ENCODE measurements around the gene SERPINE3. TPM values are rescaled to one million over a fixed set of nuclear protein-coding genes. Genes with fewer than 3 reads are reported as not detected.

Gene SERPINE3
- total and polyA plus RNA-seq, 2 donors (not counting 1 experiment from before 2014, with no cell fraction given): not detected

DNA sequence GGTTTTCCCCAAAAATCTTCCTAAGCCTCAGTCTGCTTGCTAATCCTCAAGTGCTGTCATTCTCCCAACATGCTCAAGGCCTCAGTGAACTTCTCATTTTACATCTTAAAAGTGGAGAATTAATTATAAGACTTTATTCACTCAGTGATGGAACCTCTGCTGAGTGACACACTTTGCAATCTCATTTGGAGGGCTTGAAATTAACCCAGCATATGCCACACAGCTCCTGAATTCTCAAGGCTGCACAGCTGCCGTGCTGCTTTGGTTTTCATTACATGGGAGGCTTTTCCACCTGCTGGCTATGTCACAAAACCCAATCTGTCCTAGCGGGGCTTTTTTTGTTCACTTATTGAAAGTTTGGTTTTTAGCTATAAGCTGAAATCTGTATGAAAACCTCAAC is 28.3 kb upstream of the SERPINE3 start:
- H3K27me3 ChIP-seq (ENCODE audit: control insufficient read depth, insufficient read depth, low read length): peaks cover 2% of the 10 kb centered on the region
- no peak for TF ChIP-seq EZH2 (IDR thresholded peaks at IDR 0.05; ENCODE audit: low read length, missing control alignments)
- TF ChIP-seq, protein P1, sequence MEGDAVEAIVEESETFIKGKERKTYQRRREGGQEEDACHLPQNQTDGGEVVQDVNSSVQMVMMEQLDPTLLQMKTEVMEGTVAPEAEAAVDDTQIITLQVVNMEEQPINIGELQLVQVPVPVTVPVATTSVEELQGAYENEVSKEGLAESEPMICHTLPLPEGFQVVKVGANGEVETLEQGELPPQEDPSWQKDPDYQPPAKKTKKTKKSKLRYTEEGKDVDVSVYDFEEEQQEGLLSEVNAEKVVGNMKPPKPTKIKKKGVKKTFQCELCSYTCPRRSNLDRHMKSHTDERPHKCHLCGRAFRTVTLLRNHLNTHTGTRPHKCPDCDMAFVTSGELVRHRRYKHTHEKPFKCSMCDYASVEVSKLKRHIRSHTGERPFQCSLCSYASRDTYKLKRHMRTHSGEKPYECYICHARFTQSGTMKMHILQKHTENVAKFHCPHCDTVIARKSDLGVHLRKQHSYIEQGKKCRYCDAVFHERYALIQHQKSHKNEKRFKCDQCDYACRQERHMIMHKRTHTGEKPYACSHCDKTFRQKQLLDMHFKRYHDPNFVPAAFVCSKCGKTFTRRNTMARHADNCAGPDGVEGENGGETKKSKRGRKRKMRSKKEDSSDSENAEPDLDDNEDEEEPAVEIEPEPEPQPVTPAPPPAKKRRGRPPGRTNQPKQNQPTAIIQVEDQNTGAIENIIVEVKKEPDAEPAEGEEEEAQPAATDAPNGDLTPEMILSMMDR (conservative IDR thresholded peaks at IDR 0.05 in 1 of 2, IDR thresholded peaks at IDR 0.05 in 1 of 2; ENCODE audit: low read depth in 1 of 2, low read length in 2 of 2): no peak
- H3K9me3 ChIP-seq (ENCODE audit: control insufficient read depth, insufficient read depth, low read depth, low read length): no peaks in the 10 kb centered on the region
- DNase-seq (ENCODE audit: low read depth in 2 of 2): no peak
- H3K4me1 ChIP-seq (ENCODE audit: control insufficient read depth, extremely low read depth, insufficient read depth, low read length): no peaks in the 10 kb centered on the region
- no peak overlapping the region for H2AFZ ChIP-seq (ENCODE audit: low read length)
- H4K20me1 ChIP-seq (ENCODE audit: control insufficient read depth, extremely low read depth, insufficient read depth, low read length): no peaks in the 10 kb centered on the region
- H3K4me3 ChIP-seq (replicated peaks in 1 of 4; ENCODE audit: control extremely low read depth in 1 of 4, insufficient read depth in 1 of 4, low read depth in 3 of 4, low read length in 4 of 4): no peak overlapping the region
- no peak overlapping the region for H3K27ac ChIP-seq (ENCODE audit: insufficient read depth, low read length)
- H3K36me3 ChIP-seq (ENCODE audit: control insufficient read depth, insufficient read depth, low read length): no peaks in the 10 kb centered on the region
- H3K9ac ChIP-seq (ENCODE audit: insufficient read depth, low read length): no peak overlapping the region
- no peak overlapping the region for H3K4me2 ChIP-seq (ENCODE audit: extremely low read depth, insufficient read depth, low read length)
- no peaks in the 10 kb centered on the region for H3K79me2 ChIP-seq (ENCODE audit: control insufficient read depth, insufficient read depth, low read length)

DNA sequence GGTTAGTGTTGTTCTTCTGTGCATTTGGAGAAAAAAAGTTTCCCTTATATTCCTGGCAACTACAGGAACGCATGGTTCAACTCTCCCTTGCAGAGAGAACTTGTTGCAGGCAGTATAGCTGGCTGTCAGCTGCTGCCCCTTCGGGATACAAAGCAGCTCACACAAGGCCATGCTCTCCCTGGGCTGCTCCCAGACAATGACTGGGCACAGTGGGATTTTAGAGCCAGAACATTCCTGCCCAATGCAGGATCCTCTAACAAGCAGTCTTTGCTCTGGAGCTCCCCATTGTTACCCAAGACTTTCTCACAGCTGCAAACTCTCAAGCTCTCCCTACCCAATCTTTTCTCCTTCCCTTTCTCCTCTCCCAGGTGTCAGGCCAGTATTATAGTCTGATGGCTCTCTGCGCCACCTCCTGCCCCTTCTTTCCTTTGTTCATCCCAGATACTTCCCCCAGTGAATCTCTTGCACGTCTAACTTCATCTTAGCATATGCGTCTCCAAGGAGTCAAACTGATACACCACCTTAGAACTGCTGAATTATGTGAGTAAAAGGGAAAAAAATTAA is 27.5 kb upstream of the SERPINE3 start:
- Histone ChIP-seq H3K4me3 (replicated peaks in 1 of 4; ENCODE audit: control extremely low read depth in 1 of 4, insufficient read depth in 1 of 4, low read depth in 3 of 4, low read length in 4 of 4) (no peak overlapping the region), H3K9ac (ENCODE audit: insufficient read depth, low read length) (no peak overlapping the region), H4K20me1 (ENCODE audit: control insufficient read depth, extremely low read depth, insufficient read depth, low read length) (no peaks in the 10 kb centered on the region), H3K4me2 (ENCODE audit: extremely low read depth, insufficient read depth, low read length) (no peak overlapping the region), H3K27ac (ENCODE audit: insufficient read depth, low read length) (no peak overlapping the region), H3K9me3 (ENCODE audit: control insufficient read depth, insufficient read depth, low read depth, low read length) (no peaks in the 10 kb centered on the region), H3K79me2 (ENCODE audit: control insufficient read depth, insufficient read depth, low read length) (no peaks in the 10 kb centered on the region), H3K4me1 (ENCODE audit: control insufficient read depth, extremely low read depth, insufficient read depth, low read length) (no peaks in the 10 kb centered on the region), H3K36me3 (ENCODE audit: control insufficient read depth, insufficient read depth, low read length) (no peaks in the 10 kb centered on the region), H3K27me3 (ENCODE audit: control insufficient read depth, insufficient read depth, low read length) (peaks cover 2% of the 10 kb centered on the region), H2AFZ (ENCODE audit: low read length) (no peak overlapping the region)
- no peak for DNase-seq (ENCODE audit: low read depth in 2 of 2)
- TF ChIP-seq, protein P1 (conservative IDR thresholded peaks at IDR 0.05 in 1 of 2, IDR thresholded peaks at IDR 0.05 in 1 of 2; ENCODE audit: low read depth in 1 of 2, low read length in 2 of 2): no peak
- no peak for TF ChIP-seq EZH2 (IDR thresholded peaks at IDR 0.05; ENCODE audit: low read length, missing control alignments)

DNA sequence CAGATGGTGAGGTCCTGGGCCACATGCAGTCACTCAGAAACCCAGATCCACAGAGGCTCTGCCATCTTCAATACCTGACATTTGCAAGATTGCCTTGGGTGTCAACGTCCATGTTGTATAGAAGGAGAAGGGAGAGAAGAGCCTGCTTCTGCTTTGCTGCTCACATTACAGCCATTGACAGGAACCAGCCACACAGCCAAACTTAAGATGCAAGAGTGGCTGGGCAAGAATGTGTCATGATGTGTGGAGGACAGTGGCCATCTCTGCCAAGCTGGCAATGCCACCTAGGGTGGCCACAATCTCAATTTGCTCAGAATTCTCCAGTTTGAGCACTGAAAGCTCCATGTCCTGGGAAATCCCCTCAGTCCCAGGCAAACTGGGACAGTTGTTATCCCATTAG is 25.9 kb upstream of the SERPINE3 start:
- Histone ChIP-seq H3K4me2 (ENCODE audit: extremely low read depth, insufficient read depth, low read length) (no peak overlapping the region), H3K27me3 (ENCODE audit: control insufficient read depth, insufficient read depth, low read length) (peaks cover 2% of the 10 kb centered on the region), H2AFZ (ENCODE audit: low read length) (no peak overlapping the region), H3K4me3 (replicated peaks in 1 of 4; ENCODE audit: control extremely low read depth in 1 of 4, insufficient read depth in 1 of 4, low read depth in 3 of 4, low read length in 4 of 4) (no peak overlapping the region), H3K27ac (ENCODE audit: insufficient read depth, low read length) (no peak overlapping the region), H3K9me3 (ENCODE audit: control insufficient read depth, insufficient read depth, low read depth, low read length) (no peaks in the 10 kb centered on the region), H4K20me1 (ENCODE audit: control insufficient read depth, extremely low read depth, insufficient read depth, low read length) (no peaks in the 10 kb centered on the region), H3K79me2 (ENCODE audit: control insufficient read depth, insufficient read depth, low read length) (no peaks in the 10 kb centered on the region), H3K4me1 (ENCODE audit: control insufficient read depth, extremely low read depth, insufficient read depth, low read length) (no peaks in the 10 kb centered on the region), H3K36me3 (ENCODE audit: control insufficient read depth, insufficient read depth, low read length) (no peaks in the 10 kb centered on the region), H3K9ac (ENCODE audit: insufficient read depth, low read length) (no peak overlapping the region)
- TF ChIP-seq, protein P1 (conservative IDR thresholded peaks at IDR 0.05 in 1 of 2, IDR thresholded peaks at IDR 0.05 in 1 of 2; ENCODE audit: low read depth in 1 of 2, low read length in 2 of 2): no peak
- no peak for TF ChIP-seq EZH2 (IDR thresholded peaks at IDR 0.05; ENCODE audit: low read length, missing control alignments)
- DNase-seq (ENCODE audit: low read depth in 2 of 2): no peak
